ENCODE measurements around the gene BNIP5.
A peak's percentile ranks its signal among the peaks of the same experiment; 100 is the strongest.

BNIP5 gene

DNA sequence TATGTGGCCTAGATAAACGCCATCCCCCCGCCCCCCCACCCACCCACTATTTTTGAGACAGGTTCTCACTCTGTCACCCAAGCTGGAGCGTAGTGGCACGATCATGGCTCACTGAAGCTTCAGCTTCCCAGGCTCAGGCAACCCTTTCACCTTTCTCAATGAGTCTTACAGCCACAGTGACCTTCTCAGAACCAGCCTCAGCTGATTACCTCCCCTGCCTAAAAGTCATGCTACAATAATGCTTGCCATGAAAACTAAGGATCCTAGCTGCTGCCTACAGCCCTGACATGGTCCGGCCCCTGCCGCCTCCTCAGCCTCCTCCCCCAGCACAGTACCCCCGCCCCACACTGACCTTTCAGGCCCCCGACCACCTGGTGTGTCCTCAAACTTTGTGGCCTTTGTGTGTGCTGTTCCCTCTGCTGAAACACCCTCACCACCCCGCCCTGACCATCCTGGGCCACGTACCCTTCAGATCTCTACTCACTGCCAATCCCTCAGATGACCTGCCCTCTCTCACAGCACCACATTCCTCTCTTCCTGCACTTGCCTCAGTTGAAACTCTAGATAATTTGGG is 35.5 kb downstream of the BNIP5 start:
- TF ChIP-seq TRIM28 (IDR thresholded peaks at IDR 0.05; ENCODE audit: borderline replicate concordance, low read length) (no peak), ZNF169 (tag by site-specific recombination; IDR thresholded peaks at IDR 0.05) (no peak), EGR2 (tag by site-specific recombination; IDR thresholded peaks at IDR 0.05; ENCODE audit: low read depth) (0 out of 2 replicates have a peak, but pooled peaks have one; percentile 33)
- Histone ChIP-seq H3K4me1 (ENCODE audit: control insufficient read depth, insufficient read depth, low read length) (no peaks in the 10 kb centered on the region), H3K27ac (ENCODE audit: extremely low read depth, low read depth, low read length) (no peak overlapping the region), H3K36me3 (ENCODE audit: control insufficient read depth in 2 of 2, insufficient read depth in 1 of 2, low read length in 2 of 2) (no peaks in the 10 kb centered on the region), H3K4me3 (ENCODE audit: low read depth, low read length) (no peak overlapping the region), H3K9me3 (ENCODE audit: control insufficient read depth, insufficient read depth, low read depth, low read length) (no peaks in the 10 kb centered on the region)
- ChIA-PET POLR2A (no interaction called here), CTCF (interaction anchor here (0.6 to 8.5 kb wide), 11 partner anchors 11 to 698 kb away, joined by 3 to 172 read pairs (median 7); no protein-coding TSS in a partner anchor)

DNA sequence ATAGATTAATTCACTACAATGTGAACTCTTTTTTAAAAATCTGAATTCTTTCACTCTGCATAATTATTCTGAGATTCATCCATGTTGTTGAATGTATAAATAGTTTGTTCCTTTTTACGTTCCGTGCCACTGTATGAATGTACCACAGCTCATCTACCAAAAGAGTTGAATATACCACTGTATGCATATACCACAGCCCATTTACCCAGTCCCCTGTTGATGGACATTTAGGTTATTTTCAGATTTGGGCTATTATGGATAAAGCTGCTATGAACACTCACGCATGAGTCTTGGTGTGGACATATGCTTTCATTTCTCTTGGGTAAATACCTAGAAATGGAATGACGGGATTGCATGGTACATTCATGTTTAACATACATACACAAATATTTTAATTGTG is 38.7 kb downstream of the BNIP5 start:
- ChIA-PET POLR2A (no interaction called here), CTCF (interaction anchor here (0.5 to 1.9 kb wide), 2 partner anchors 7 to 62 kb away, joined by 3 to 6 read pairs; no protein-coding TSS in a partner anchor)
- H3K4me3 ChIP-seq (ENCODE audit: low read depth, low read length), result no peak overlapping the region
- H3K36me3 ChIP-seq (ENCODE audit: control insufficient read depth in 2 of 2, insufficient read depth in 1 of 2, low read length in 2 of 2), result no peaks in the 10 kb centered on the region
- H3K27ac ChIP-seq (ENCODE audit: extremely low read depth, low read depth, low read length), result no peak overlapping the region
- TF ChIP-seq ZIC2 (tag by site-specific recombination; IDR thresholded peaks at IDR 0.05) (no peak), ZNF211 (tag by site-specific recombination; IDR thresholded peaks at IDR 0.05; ENCODE audit: low read depth) (peak; percentile 87), ZNF521 (tag by site-specific recombination; IDR thresholded peaks at IDR 0.05) (no peak), ZFHX2 (tag by site-specific recombination; conservative IDR thresholded peaks at IDR 0.05) (no peak), ZNF280D (tag by site-specific recombination; IDR thresholded peaks at IDR 0.05) (no peak), YY1 (tag by site-specific recombination; IDR thresholded peaks at IDR 0.05) (no peak), SCRT2 (tag by site-specific recombination; IDR thresholded peaks at IDR 0.05) (no peak), RBAK (tag by site-specific recombination; IDR thresholded peaks at IDR 0.05) (no peak), ZNF654 (tag by site-specific recombination; IDR thresholded peaks at IDR 0.05; ENCODE audit: low read depth) (no peak), ATF2 (tag by site-specific recombination; IDR thresholded peaks at IDR 0.05; ENCODE audit: low read depth) (no peak), ZNF560 (tag by site-specific recombination; IDR thresholded peaks at IDR 0.05; ENCODE audit: borderline replicate concordance) (no peak), ZNF350 (tag by site-specific recombination; IDR thresholded peaks at IDR 0.05) (no peak), MZF1 (tag by site-specific recombination; IDR thresholded peaks at IDR 0.05; ENCODE audit: borderline replicate concordance) (peak; percentile 91; the same call in 1 of the 2 replicates), MYNN (tag by site-specific recombination; IDR thresholded peaks at IDR 0.05; ENCODE audit: borderline replicate concordance) (no peak)
- H3K4me1 ChIP-seq (ENCODE audit: control insufficient read depth, insufficient read depth, low read length), result no peaks in the 10 kb centered on the region
- H3K9me3 ChIP-seq (ENCODE audit: control insufficient read depth, insufficient read depth, low read depth, low read length), result no peaks in the 10 kb centered on the region

- H3K9me3 ChIP-seq (ENCODE audit: control insufficient read depth, insufficient read depth, low read depth, low read length), result no peaks in the 10 kb centered on the region
- CTCF ChIA-PET, result interaction anchor here (0.5 to 1.9 kb wide), 3 partner anchors 8 to 111 kb away, joined by 3 to 6 read pairs (median 3); no protein-coding TSS in a partner anchor
- H3K4me1 ChIP-seq (ENCODE audit: control insufficient read depth, insufficient read depth, low read length), result no peaks in the 10 kb centered on the region
- H3K36me3 ChIP-seq (ENCODE audit: control insufficient read depth in 2 of 2, insufficient read depth in 1 of 2, low read length in 2 of 2), result no peaks in the 10 kb centered on the region
- H3K27ac ChIP-seq (ENCODE audit: extremely low read depth, low read depth, low read length), result no peak overlapping the region
- POLR2A ChIA-PET, result no interaction called here
- no peak for TF ChIP-seq ZNF843 (tag by site-specific recombination; IDR thresholded peaks at IDR 0.05)
- no peak overlapping the region for H3K4me3 ChIP-seq (ENCODE audit: low read depth, low read length)
These were observed 39.2 kb downstream of the BNIP5 start for GRCh38 chr6:36297511-36297910.
